ENCODE results near the gene ADAP1.

ADAP1 gene

GRCh38 chr7:893686-894085 is 60.8 kb downstream of the ADAP1 start:
- no peaks in the 10 kb centered on the region for H3K9me3 ChIP-seq (ENCODE audit: control insufficient read depth, insufficient read depth, low read length)
- H3K9ac ChIP-seq (ENCODE audit: low read depth, low read length), result no peak overlapping the region
- H3K4me1 ChIP-seq (ENCODE audit: control insufficient read depth, insufficient read depth, low read length), result no peaks in the 10 kb centered on the region
- peaks cover 73% of the 10 kb centered on the region for H3K36me3 ChIP-seq (ENCODE audit: control insufficient read depth, insufficient read depth, low read length)
- no peaks in the 10 kb centered on the region for H3K27me3 ChIP-seq (ENCODE audit: control insufficient read depth, insufficient read depth, low read length)
- H3K4me3 ChIP-seq (ENCODE audit: low read depth, low read length), result no peak overlapping the region

- Histone ChIP-seq H3K9me3 (ENCODE audit: control insufficient read depth, insufficient read depth, low read length) (no peaks in the 10 kb centered on the region), H3K27me3 (ENCODE audit: control insufficient read depth, insufficient read depth, low read length) (no peaks in the 10 kb centered on the region), H3K9ac (ENCODE audit: low read depth, low read length) (no peak overlapping the region), H3K36me3 (ENCODE audit: control insufficient read depth, insufficient read depth, low read length) (peaks cover 79% of the 10 kb centered on the region), H3K4me1 (ENCODE audit: control insufficient read depth, insufficient read depth, low read length) (no peaks in the 10 kb centered on the region), H3K4me3 (ENCODE audit: low read depth, low read length) (no peak overlapping the region)
These were observed 61.6 kb downstream of the ADAP1 start for GRCh38 chr7:892648-893593.

GRCh38 chr7:891805-892204 is 62.7 kb downstream of the ADAP1 start:
- peaks cover 86% of the 10 kb centered on the region for H3K36me3 ChIP-seq (ENCODE audit: control insufficient read depth, insufficient read depth, low read length)

GRCh38 chr7:891291-891690 is 63.2 kb downstream of the ADAP1 start:
- Histone ChIP-seq H3K36me3 (ENCODE audit: control insufficient read depth, insufficient read depth, low read length) (peaks cover 86% of the 10 kb centered on the region), H3K9ac (ENCODE audit: low read depth, low read length) (no peak overlapping the region), H3K27me3 (ENCODE audit: control insufficient read depth, insufficient read depth, low read length) (no peaks in the 10 kb centered on the region), H3K4me1 (ENCODE audit: control insufficient read depth, insufficient read depth, low read length) (no peaks in the 10 kb centered on the region), H3K9me3 (ENCODE audit: control insufficient read depth, insufficient read depth, low read length) (no peaks in the 10 kb centered on the region), H3K4me3 (ENCODE audit: low read depth, low read length) (no peak overlapping the region)

More at GRCh38 chr7:891805-892204, 62.7 kb downstream of the ADAP1 start:
- Histone ChIP-seq H3K9ac (ENCODE audit: low read depth, low read length) (no peak overlapping the region), H3K27me3 (ENCODE audit: control insufficient read depth, insufficient read depth, low read length) (no peaks in the 10 kb centered on the region), H3K9me3 (ENCODE audit: control insufficient read depth, insufficient read depth, low read length) (no peaks in the 10 kb centered on the region), H3K4me3 (ENCODE audit: low read depth, low read length) (no peak overlapping the region), H3K4me1 (ENCODE audit: control insufficient read depth, insufficient read depth, low read length) (no peaks in the 10 kb centered on the region)

GRCh38 chr7:890868-891267 is 63.6 kb downstream of the ADAP1 start:
- Histone ChIP-seq H3K4me3 (ENCODE audit: low read depth, low read length) (no peak overlapping the region), H3K36me3 (ENCODE audit: control insufficient read depth, insufficient read depth, low read length) (peaks cover 84% of the 10 kb centered on the region), H3K9ac (ENCODE audit: low read depth, low read length) (no peak overlapping the region), H3K9me3 (ENCODE audit: control insufficient read depth, insufficient read depth, low read length) (no peaks in the 10 kb centered on the region), H3K27me3 (ENCODE audit: control insufficient read depth, insufficient read depth, low read length) (no peaks in the 10 kb centered on the region), H3K4me1 (ENCODE audit: control insufficient read depth, insufficient read depth, low read length) (no peaks in the 10 kb centered on the region)

- Histone ChIP-seq H3K36me3 (ENCODE audit: control insufficient read depth, insufficient read depth, low read length) (peaks cover 72% of the 10 kb centered on the region), H3K4me1 (ENCODE audit: control insufficient read depth, insufficient read depth, low read length) (no peaks in the 10 kb centered on the region), H3K9ac (ENCODE audit: low read depth, low read length) (no peak overlapping the region), H3K4me3 (ENCODE audit: low read depth, low read length) (no peak overlapping the region), H3K9me3 (ENCODE audit: control insufficient read depth, insufficient read depth, low read length) (no peaks in the 10 kb centered on the region), H3K27me3 (ENCODE audit: control insufficient read depth, insufficient read depth, low read length) (no peaks in the 10 kb centered on the region)
These were observed 65.1 kb downstream of the ADAP1 start for GRCh38 chr7:889391-889790.

GRCh38 chr7:889025-889390 is 65.5 kb downstream of the ADAP1 start:
- H3K9ac ChIP-seq (ENCODE audit: low read depth, low read length), result no peak overlapping the region
- no peaks in the 10 kb centered on the region for H3K4me1 ChIP-seq (ENCODE audit: control insufficient read depth, insufficient read depth, low read length)
- no peaks in the 10 kb centered on the region for H3K9me3 ChIP-seq (ENCODE audit: control insufficient read depth, insufficient read depth, low read length)
- H3K4me3 ChIP-seq (ENCODE audit: low read depth, low read length), result no peak overlapping the region
- H3K27me3 ChIP-seq (ENCODE audit: control insufficient read depth, insufficient read depth, low read length), result no peaks in the 10 kb centered on the region
- peaks cover 68% of the 10 kb centered on the region for H3K36me3 ChIP-seq (ENCODE audit: control insufficient read depth, insufficient read depth, low read length)

- H3K27me3 ChIP-seq (ENCODE audit: control insufficient read depth, insufficient read depth, low read length), result no peaks in the 10 kb centered on the region
- no peak overlapping the region for H3K4me3 ChIP-seq (ENCODE audit: low read depth, low read length)
- H3K4me1 ChIP-seq (ENCODE audit: control insufficient read depth, insufficient read depth, low read length), result no peaks in the 10 kb centered on the region
- H3K9me3 ChIP-seq (ENCODE audit: control insufficient read depth, insufficient read depth, low read length), result no peaks in the 10 kb centered on the region
- H3K9ac ChIP-seq (ENCODE audit: low read depth, low read length), result no peak overlapping the region
- peaks cover 62% of the 10 kb centered on the region for H3K36me3 ChIP-seq (ENCODE audit: control insufficient read depth, insufficient read depth, low read length)
These were observed 66.1 kb downstream of the ADAP1 start for GRCh38 chr7:888081-889024.

- Histone ChIP-seq H3K4me1 (ENCODE audit: control insufficient read depth, insufficient read depth, low read length) (no peaks in the 10 kb centered on the region), H3K9ac (ENCODE audit: low read depth, low read length) (no peak overlapping the region), H3K4me3 (ENCODE audit: low read depth, low read length) (no peak overlapping the region), H3K36me3 (ENCODE audit: control insufficient read depth, insufficient read depth, low read length) (peaks cover 54% of the 10 kb centered on the region), H3K9me3 (ENCODE audit: control insufficient read depth, insufficient read depth, low read length) (no peaks in the 10 kb centered on the region), H3K27me3 (ENCODE audit: control insufficient read depth, insufficient read depth, low read length) (no peaks in the 10 kb centered on the region)
These were observed 67.0 kb downstream of the ADAP1 start for GRCh38 chr7:887488-887820.

- Histone ChIP-seq H3K9ac (ENCODE audit: low read depth, low read length) (no peak overlapping the region), H3K36me3 (ENCODE audit: control insufficient read depth, insufficient read depth, low read length) (peaks cover 48% of the 10 kb centered on the region), H3K4me1 (ENCODE audit: control insufficient read depth, insufficient read depth, low read length) (no peaks in the 10 kb centered on the region)
These were observed 67.6 kb downstream of the ADAP1 start for GRCh38 chr7:886626-887487.

GRCh38 chr7:885893-886625 is 68.4 kb downstream of the ADAP1 start:
- H3K9me3 ChIP-seq (ENCODE audit: control insufficient read depth, insufficient read depth, low read length), result no peaks in the 10 kb centered on the region
- peaks cover 41% of the 10 kb centered on the region for H3K36me3 ChIP-seq (ENCODE audit: control insufficient read depth, insufficient read depth, low read length)
- H3K4me3 ChIP-seq (ENCODE audit: low read depth, low read length), result no peak overlapping the region
- H3K27me3 ChIP-seq (ENCODE audit: control insufficient read depth, insufficient read depth, low read length), result no peaks in the 10 kb centered on the region
- H3K9ac ChIP-seq (ENCODE audit: low read depth, low read length), result no peak overlapping the region
- no peaks in the 10 kb centered on the region for H3K4me1 ChIP-seq (ENCODE audit: control insufficient read depth, insufficient read depth, low read length)

More at GRCh38 chr7:886626-887487, 67.6 kb downstream of the ADAP1 start:
- no peaks in the 10 kb centered on the region for H3K9me3 ChIP-seq (ENCODE audit: control insufficient read depth, insufficient read depth, low read length)
- no peak overlapping the region for H3K4me3 ChIP-seq (ENCODE audit: low read depth, low read length)
- H3K27me3 ChIP-seq (ENCODE audit: control insufficient read depth, insufficient read depth, low read length), result no peaks in the 10 kb centered on the region
